LoVo (cell line): ENCODE data around the gene RGMB.

ENCODE experiments used
- DNase-seq: peaks from one replicate; pipeline ENCODE4 v3.0.0-alpha.2; 2016; ENCODE audit warnings: low spot score

Gene RGMB

DNA sequence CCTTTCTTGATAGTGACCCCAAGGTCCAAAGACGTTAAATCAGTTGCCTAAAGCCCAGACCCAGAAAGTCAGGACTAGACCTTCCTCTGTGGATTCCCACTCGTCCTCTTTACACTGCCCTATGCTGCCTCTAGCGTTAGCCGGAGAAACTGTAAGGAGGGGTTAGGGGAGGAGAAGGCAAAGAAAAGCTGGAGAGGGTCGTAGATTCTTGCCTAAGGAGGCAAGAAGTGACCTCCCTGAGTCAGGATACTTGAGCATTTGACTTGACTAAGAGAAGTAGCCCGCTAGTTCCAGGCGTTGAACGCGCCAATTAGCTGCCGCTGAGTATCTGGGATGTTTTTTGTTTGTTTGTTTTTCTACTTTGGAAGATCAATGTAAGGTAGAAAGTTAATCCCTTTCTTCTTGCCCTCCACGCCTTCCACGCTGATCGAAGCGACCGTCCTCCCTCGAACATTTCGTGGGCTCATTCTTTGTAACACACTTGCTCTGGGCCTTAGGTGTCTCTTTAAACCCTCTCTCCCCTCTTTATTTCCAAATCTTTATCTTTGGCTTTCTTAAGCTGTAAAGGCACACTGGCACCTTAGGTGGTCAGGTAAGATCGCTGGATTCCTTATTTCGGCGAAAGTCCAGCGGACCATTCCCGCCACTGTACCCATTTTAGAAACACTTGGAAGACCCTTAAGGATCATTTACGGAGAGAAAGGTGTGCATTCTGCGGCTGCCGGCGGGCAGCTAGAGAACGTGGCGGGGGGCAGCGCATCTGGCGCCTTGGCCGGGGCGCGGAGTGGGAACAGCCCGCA, 5.1 kb upstream of the RGMB start:
- peak; percentile 73 for DNase-seq

DNA sequence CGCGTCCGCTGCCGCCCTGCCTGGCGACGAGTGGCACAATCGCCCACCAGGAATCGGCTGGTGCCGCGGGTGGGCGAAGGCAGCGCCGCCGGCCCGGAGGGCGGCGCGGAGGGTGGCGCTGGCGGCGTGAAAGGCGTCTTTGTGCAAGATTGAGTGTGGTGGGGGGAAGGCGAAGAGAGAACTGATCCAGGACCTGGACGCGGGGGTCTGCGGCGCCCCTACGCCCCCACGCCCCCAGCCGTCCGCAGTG, 4.6 kb upstream of the RGMB start:
- no peak for DNase-seq

DNA sequence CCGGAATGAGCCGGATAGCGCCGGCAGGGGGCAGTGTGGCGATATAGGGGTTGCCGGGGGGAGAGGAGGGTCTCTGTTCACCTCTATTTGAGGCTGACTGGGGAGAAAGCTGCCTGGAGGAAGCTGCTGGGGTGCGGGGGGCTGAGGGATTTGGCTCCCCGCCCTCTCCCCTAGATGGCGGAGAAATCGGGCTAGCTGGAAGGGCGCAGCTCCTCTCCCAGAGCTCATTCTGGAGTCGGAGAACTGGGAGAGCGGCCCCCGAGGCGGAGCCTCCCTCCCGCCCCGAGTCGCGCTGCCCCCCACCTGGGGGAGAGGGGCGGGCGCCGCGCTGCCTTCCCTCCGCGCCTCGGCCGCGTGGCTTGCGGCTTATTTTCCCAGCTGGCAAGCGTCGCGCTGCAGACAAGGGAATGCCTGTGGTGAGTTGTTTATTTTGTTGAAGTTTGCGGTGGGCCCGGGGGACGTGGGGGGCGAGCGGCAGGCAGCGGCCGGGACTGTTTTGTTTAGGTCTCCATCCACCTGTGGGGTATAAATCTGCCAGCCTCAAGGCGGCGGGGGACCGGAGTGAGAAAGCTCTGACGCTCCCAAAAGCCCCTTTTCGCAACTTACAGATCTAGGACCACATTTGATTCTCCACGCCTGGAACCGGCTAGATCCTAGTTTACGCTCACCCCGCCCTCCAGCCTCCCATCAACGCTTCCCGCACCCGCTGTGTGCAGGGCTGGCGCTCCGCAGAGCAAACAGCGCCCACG, 4.1 kb upstream of the RGMB start:
- peak; percentile 52 for DNase-seq

GRCh38 chr5:98769959-98770208, 3.6 kb upstream of the RGMB start:
- peak; percentile 38 for DNase-seq

GRCh38 chr5:98770209-98770910, 3.1 kb upstream of the RGMB start:
- DNase-seq: peak; percentile 54

- no peak for DNase-seq
Measured at GRCh38 chr5:98770911-98771322, 2.5 kb upstream of the RGMB start.

- peak; percentile 92 for DNase-seq
Measured at GRCh38 chr5:98771382-98772109, 1.9 kb upstream of the RGMB start.

- peak; percentile 90 for DNase-seq
Measured at GRCh38 chr5:98772415-98773213, 849 bp upstream of the RGMB start.

- no peak for DNase-seq
Measured at GRCh38 chr5:98773214-98773463, 324 bp upstream of the RGMB start.

- peak; percentile 51 for DNase-seq
Measured at GRCh38 chr5:98774192-98775033, 950 bp downstream of the RGMB start.

DNA sequence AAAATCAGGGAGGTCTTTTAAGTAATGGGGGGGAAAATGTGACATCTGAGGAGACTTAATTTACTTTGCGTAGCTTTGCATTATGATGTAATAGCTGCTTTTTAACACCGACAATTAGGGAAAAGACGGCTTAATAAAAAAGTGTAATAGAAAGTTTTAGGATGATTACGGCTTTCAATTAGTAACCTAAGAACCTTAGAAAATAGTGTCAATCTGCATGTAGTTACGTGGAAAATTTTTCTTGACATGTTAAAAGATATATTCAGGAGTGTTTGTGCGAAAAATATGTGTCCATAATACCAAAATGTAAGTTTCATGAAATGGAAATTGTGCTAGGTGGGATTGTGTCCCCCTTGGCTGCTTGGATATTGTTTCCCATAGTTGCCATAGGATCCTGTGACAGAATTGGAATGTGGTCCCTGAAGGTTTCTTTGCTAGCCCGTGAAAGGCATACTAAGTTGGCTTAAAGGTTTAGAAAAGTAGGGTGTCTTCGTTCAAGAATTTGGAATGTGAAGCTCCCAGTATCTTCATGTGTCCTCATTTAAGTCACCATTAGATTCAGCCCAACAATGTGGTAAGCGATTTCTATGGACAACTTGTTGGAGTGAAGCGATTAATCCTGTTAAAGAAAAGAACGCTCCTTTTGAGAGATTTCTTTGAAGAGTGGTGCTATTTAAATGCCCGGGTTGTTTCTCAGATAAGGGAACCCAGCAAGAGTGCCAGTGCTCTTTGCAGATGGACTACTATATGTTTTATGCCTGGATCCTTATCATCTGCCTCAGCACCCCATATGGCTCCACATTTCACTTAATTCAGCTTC, 2.0 kb downstream of the RGMB start:
- no peak for DNase-seq

DNA sequence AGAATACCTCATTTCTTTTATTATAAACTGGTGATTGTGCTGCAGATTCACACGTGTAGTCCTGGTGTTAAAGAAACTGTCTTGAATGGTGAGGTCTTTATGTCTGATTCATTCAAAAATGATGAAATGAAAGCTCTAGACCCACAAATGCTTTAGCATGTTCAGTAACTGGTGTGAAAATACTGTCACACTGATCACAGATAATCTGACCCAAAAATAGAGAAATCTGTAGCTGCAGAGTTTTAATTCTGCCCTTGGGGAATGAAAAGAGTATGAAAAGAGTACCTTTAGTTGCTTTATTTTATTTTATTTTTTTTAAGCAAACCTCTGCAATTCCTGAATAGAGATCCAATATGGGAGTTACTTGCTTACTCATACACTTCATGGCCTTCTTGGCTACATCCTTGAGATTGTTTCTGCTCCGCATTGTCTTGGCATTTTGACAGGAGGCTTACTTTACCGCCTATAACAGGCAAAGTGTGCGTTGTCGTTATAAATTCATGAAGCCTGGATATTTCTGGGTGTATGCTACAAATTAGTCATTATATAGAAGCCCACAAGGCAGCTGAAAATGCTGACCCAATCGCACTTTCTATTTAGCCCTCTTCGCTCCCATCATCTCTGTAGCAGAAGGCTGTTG, 2.7 kb downstream of the RGMB start:
- no peak for DNase-seq

GRCh38 chr5:98777295-98777694, 3.8 kb downstream of the RGMB start:
- no peak for DNase-seq

GRCh38 chr5:98779264-98779877, 5.9 kb downstream of the RGMB start:
- no peak for DNase-seq

- no peak for DNase-seq
Measured at GRCh38 chr5:98780390-98780789, 6.9 kb downstream of the RGMB start.

DNA sequence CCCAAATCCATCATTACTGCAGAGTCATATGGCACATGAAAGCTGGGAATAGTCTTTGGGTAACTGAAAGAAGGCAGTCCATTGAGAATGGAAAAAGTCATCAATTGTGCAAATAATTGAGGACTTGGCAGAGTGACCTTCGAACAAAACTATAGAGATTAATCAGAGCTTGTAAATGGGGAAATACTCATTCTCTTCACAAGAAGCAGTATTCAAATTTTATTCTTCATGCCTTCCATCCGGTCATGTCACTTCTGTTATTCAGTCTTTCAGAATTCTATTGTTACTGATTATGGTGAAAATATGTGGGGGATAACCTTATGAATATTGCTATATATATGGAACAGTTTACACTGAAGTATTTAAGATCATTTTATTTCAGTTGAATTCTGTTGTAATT, 8.1 kb downstream of the RGMB start:
- DNase-seq: no peak

DNA sequence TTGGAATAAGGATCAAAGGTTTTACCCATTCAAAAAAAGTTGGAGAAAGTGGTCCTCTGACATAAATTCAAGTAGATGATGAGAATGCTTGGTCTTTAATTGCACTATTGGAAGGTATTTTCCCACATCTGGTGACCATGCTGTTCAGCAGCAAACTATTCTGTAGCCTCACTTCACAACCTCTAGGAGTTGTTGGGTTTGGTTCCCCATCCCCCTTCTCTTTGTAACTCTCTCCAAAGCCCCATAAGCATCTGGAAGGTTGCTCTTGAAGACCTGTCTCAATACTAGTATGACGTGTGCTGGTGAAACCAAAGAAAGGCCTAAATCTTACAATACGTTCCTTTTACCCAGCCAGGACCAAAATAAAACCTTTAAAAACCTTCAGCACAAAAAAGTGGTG, 8.5 kb downstream of the RGMB start:
- DNase-seq: no peak

GRCh38 chr5:98783051-98783649, 9.7 kb downstream of the RGMB start:
- DNase-seq: no peak

- no peak for DNase-seq
Measured at GRCh38 chr5:98784411-98784810, 10.9 kb downstream of the RGMB start.
